HG03108 (cell line): Measurements from ENCODE around the gene IL1RAPL2.

Experiments
- ATAC-seq: cut with Tn5 transposase; IDR thresholded peaks from one replicate; pipeline ENCODE4 v1.9.1; 2021; ENCODE audit warnings: moderate library complexity; ENCODE audit not compliant: unreplicated experiment

The IL1RAPL2 gene

DNA sequence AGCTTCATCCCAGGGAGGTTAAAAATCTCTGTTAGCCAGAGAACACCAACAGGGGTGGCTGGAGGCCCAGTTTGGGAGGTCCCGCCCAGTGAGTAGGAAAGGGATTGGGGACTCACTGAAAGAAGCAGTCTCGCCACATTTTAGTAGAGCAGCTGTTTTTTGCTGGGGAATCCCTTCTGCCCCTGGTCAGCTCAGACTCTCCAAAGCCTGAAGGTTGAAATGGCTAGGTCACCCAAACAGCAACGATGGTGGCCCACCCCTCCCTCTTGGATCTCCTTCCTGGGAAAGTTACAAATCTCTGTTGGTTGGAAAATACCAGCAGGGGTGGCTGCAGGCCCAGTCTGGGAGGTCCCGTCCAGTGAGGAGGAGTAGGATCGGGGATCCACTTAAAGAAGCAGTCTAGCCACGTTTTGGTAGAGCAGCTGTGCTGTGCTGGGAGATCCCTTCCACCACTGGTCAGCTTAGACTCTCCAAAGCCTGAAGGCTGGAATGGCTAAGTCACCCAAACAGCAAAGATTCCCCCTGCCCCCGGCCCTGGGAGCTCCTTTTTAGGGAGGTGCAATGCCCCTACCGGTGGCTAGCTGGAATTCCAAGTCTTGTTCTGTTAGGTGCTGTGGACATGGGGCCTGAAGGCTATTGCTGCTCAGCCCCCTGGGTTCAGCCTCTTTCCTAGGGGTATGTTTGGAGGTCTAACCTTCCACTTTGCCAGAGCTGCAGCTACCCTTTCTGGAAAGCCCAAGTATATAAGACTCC, 694.5 kb downstream of the IL1RAPL2 start:
- no peak for ATAC-seq

DNA sequence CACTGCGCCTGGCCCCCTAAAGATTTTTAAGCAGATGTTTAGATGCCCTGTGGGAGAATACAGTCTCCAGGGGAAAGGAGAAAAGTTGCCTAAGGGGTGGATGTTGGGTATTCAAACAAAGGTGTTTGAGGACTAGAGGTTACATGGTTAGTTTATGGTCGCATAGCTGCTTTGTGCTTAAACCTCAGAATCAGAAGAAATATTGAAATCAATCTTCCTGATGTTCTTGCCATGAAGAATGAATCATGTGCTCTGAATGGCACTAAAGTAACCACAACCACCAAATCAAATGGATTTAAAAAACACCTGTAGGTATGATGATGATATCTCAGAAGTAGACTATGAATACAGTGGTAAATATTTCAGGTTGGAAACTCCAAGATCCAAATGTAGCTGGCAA, 697.2 kb downstream of the IL1RAPL2 start:
- ATAC-seq, result no peak

DNA sequence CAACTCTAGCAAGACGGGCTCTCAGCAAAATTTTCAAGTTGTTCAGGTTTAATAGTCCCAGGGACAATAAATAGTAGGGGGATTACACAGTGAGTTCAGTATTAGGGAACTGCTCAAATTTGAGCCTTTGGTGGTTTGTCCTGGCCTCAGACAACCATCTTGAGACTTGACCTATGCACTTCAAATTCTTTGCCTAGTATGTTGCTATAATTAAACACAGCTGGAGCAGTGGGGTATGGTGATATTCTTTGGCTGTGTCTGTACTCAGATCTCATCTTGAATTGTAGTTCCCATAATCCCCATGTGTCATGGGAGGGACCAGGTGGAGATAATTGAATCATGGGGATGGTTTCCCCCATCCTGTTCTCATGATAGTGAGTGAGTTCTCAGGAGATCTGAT, 697.8 kb downstream of the IL1RAPL2 start:
- ATAC-seq, result no peak

DNA sequence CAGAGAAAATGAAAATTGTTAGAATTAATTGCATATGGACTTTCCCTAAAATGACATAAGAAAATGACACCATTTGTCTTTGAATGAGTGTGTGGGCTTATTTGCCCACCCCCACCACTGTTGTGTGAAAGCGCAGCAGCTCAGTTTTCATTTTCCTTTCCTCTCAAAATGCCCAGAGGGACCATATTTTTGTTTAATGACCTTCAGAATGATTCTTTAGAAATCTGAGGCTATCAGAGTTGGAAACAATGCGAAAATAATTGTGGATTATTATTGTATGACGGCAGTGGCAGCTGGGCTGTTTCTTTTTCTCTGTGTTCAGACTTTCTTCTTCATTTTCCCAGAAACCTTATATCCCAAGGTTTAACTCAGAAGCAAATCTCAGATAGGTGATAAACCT, 699.1 kb downstream of the IL1RAPL2 start:
- no peak for ATAC-seq

DNA sequence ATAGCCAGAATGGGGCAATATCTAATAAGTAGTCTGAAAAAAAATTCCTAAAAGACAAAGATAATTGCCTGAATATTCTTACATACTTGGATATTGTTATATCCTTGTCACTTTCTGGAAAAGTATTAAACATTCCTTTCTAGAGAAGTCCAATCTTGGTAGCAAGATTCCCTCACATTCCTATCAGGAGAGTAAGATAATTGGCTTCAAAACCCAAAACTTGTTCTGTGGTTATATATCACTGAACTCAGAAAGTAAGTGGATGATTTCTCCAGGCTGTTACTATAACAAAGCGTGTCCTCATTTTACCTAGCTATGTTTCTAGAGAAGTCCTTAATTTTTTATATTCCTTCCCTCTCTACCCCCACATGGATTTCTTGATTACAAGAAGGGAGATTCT, 700.5 kb downstream of the IL1RAPL2 start:
- ATAC-seq, result no peak

DNA sequence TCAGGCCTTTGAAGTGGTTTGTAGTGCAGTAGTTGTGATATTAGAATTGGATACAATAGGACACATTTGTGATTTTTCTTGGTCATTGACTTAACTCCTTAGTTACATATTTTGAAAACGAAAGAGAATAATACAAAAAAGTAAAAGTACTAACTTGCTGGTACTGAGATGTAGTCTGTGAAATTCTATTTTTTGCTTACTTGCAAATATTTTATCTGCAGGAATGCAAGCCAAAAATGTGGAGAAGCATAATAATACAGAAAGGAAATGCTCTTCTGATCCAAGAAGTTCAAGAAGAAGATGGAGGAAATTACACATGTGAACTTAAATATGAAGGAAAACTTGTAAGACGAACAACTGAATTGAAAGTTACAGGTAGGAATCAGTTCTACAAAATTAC, 701.2 kb downstream of the IL1RAPL2 start:
- no peak for ATAC-seq

DNA sequence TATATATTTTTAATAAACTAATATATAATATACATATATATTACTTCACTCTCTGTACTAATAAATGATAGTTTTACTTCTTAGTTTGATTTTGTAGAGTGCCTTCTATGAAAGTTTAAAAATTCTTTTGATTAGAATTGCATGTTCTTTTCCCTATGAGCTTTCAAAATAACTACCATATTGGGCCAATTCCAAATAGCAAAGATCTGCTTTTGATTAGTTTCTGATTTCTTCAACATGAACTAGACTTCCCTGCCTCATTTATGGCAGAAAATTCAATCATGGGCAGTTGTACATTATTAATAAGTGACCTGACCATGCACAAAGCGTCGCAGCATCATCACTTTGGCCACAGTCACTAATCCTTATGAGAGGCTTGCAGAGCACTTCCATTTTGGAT, 703.4 kb downstream of the IL1RAPL2 start:
- no peak for ATAC-seq

DNA sequence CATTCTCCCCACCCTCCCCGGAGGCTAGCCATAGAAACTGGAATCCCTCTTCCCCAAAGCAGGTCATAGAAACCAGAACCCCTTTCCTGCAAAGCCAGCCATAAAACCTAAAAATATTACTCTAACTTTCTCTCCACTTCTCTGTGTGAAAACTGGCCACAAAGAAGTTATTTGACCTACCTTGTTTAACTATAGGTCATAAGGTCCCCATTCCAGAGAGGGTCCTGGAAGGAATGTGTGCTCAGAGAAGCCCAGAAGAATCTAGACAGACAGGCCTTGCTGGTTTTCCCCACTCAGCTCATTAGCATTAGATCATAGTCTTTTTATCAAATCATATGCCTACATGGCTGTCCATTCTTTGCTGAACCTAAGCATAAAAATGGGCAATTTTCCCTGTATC, 707.3 kb downstream of the IL1RAPL2 start:
- ATAC-seq, result no peak

DNA sequence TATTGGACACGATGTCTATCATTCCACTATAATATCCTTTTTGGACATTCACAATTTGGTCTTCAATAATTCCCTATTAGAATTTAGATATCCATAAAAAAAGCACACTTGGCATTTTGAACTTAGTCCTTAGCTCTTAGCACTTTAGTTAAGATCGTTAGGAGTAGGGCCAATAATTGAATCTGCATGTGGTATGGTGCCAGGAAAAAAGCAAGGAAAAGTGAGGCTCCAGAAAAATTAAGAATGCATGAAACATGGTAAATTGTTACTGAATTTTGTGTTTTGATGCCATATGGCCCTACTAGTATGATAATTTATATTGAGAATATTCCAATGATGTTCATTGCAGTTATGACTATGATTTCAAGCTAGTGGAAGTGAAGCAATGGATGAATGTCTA, 708.1 kb downstream of the IL1RAPL2 start:
- ATAC-seq, result no peak

DNA sequence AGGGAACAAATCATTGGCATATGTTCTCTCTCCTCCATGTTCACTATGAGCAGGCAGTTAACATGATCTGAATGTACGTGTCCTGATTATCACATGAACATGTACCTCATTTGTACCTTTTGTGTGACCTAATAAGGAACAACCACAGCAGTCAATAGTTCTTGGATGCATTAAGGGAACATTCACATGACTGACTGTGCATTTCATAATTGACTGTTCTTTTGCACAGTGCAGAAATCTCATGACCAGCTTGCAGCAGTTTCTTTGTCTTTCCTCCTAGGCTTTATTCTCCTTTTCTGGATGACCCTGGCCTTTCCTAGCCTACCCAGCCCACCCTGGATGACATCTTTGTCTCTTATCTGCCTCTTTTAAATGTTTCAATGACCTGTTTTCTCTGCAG, 711.1 kb downstream of the IL1RAPL2 start:
- ATAC-seq, result no peak

DNA sequence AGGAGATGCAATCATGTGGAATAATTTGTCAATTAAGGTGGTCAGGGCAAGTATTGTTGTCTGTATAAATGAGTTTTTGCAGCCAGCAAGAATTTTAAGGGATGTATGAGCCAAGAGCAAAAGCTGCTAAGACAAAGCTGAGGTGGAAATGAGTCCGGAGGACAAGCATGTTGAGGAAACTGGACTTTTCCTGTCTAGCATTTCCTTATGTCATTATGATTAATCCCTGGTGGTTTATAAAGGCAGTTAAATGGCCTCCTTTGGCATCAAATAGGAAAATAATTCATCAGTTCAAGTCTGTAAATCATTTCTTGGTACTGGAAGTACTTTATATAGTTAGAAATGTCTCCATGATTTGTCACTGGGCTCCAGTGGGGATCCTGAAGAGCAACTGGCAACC, 716.1 kb downstream of the IL1RAPL2 start:
- no peak for ATAC-seq

DNA sequence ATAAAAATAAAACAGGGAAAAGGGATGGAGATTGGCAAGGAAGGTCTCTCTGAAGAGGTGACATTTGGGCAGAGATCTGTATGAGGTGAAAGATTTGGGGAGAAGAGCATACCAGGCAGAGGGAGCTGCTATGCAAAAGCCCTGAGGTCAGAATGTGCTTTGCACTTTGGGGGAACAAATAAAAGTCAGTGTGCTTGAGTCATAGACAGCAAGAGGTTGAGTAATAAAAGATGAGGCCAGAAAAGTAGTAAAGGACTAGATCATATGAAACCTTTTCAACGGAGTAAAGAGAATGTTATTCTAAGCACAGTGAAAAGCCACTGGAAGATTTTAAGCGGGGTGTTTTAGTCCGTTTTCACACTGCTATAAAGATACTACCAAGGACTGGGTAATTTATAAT, 731.0 kb downstream of the IL1RAPL2 start:
- no peak for ATAC-seq

DNA sequence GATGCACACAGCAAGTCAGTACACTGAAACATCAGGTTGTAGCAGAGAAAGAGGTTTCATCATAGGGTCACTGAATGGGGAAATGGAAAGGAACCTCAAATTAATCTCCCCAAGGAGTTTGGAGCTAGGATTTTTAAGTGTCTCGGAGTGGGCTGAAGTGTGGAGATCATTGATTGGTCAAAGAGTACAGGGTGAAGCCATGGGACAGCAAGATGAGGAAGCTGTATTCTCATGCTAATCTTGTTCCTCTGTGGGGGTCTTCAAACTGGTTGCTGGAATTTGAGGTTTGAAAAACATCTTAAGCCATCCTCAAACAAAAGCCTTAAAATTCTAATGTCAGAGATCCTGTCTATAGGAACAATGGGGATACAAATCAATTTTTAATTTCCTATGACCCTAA, 733.3 kb downstream of the IL1RAPL2 start:
- ATAC-seq, result no peak

DNA sequence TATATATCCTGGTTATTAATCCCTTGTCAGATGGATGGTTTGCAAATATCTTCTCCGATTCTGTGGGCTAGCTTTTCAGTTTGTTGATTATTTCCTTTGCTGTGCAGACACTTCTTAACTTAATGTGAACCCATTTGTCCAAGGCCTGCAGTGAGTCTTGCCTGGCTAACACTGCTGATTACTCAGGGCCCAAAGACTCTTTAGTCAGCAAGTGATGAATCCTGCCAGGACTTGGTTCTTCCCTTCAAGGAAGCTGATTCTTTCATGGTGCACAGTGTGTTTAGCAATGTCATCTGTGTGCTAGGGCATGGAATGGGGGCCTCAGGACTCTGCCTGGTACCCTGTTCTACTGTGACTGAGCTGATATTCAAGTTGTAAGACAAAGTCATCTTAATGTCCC, 736.2 kb downstream of the IL1RAPL2 start:
- no peak for ATAC-seq

DNA sequence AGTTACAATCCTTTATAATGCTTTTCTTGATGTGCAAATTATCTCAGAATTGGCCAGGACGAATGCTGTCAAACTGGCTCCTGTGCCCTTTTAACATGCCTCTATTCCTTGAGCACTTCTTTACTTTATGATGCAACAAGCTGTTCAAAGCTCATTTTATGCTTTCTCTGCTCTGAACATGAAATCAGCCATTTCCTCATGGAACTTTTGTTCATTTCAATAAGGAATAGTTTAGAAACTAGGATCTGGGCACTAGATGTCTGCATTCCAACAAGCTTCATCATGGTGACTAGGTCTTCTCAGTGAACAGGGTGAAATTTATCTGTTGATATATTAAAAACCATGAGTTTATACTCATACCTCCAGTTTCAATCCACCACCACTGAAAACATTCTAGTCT, 741.8 kb downstream of the IL1RAPL2 start:
- no peak for ATAC-seq

DNA sequence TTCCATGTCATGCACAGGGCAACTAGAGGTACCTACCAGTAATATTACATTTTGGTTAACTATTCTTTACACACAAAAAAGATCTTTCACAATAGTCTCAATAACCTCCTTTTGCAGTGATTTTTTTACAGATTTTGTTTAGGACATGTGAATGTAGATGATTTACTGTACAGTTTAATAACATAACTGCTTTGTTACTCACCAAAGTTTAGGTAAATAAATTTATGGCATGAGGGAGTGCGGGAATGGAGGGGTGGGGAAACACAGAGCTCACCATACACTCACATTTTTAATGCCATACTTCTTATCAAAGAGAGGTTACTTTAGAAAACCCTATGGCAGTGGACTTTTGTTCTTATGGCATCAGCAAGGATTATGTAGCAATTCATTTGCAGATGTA, 747.6 kb downstream of the IL1RAPL2 start:
- ATAC-seq, result no peak

DNA sequence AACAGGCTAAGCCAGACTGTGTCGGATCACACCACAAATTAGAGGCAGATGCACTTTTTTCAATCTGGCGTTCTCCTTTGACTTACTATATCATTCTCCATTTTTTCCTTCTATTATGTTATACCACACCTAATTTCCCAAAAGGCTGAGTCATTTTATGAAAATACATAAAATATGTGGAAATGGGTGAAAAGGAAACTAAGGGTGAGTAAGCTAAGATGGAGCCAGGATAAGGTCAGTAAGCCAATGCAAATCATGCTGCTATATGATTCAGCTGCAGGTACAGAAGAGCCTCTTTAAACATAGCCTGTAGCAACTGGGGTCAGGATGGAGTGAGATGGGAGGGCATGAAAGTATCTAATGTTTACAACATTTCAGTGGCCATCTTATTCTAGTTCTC, 748.5 kb downstream of the IL1RAPL2 start:
- ATAC-seq, result no peak

DNA sequence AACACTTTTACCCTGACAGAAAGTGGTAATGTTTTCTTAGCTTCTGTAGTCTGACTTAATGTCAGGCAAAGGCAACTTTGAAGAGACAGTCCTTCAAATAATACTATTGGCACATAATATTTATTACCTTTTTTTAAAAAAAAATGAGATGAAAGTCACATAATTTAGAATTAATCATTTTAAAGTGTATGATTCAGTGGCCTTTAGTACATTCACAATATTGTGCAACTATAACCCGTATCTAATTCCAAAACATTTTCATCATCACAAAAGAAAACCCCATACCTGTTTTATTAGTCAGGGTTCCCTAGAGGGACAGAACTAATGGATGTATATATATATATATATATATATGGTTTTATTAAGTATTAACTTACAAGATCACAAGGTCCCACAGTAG, 749.2 kb downstream of the IL1RAPL2 start:
- ATAC-seq, result no peak

DNA sequence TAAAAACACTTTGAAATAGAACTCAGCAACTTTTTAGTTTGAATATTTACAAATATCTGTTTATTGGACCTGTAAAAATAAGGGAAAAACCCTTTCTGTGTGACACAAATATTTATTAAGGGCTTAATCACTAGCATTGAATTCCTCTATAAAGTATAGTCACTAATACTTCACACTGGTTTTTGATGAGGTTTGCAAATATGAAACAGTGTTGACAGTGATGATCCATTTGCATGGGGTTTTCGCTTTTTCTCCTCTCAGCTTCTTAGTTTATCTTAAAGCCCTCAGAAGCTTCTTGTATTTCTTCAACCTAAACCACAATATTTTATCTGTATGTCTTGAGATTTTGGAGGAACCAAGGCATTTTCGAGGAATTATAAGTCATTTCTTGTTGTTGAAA, 751.1 kb downstream of the IL1RAPL2 start:
- no peak for ATAC-seq

DNA sequence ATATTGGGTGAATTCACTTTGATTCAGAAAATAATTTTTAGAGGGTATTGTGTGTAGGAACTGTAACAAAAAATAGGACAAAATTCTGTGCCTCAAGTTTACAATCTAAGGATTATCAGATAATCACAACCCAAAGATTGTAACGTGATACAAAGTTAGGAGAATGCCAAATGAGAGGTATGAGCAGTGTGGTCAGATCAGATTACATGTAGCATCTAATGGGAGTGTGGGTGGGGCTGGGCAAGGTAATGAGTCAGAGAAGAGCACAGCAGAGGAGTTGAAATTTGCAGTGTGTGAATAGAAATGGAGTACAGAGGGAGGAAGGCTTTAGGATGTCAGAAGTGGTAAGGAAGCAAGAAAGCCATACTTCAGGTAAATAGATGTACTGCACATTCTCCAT, 757.9 kb downstream of the IL1RAPL2 start:
- no peak for ATAC-seq

DNA sequence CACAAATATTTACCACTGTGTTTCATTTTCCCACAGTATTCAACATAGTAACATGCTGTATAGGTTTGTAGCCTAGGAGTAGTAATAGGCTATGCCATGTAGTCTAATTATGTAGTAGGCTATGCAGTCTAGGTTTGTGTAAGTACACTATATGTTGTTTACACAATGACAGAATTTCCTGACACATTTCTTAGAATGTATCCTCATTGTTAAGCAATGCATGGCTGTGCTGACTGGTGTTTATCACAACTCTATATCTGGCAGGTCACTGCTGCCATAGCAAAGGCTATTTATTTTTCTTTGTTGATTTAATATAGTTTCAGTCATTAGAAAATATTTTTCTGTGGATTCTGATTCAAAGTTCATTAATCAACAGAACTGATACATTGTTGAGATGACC, 762.8 kb downstream of the IL1RAPL2 start:
- no peak for ATAC-seq

DNA sequence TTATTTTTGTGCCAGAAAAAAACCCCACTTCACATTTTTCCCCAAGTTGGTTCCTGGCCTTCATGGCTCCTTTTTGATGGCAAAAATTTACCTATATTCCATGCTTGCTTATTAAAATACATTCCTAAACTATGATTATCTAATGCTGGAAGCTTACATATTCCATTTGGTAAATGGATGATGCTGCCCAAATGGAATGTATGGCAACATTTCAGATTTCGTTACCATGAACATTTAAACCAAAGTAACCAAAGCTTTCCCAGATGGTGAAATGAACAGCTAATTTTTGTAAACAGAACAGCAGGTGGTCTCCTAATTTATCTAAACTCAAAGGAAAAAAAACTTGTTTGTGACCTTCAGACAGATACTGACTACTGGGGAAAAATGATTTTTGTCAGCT, 765.2 kb downstream of the IL1RAPL2 start:
- no peak for ATAC-seq

DNA sequence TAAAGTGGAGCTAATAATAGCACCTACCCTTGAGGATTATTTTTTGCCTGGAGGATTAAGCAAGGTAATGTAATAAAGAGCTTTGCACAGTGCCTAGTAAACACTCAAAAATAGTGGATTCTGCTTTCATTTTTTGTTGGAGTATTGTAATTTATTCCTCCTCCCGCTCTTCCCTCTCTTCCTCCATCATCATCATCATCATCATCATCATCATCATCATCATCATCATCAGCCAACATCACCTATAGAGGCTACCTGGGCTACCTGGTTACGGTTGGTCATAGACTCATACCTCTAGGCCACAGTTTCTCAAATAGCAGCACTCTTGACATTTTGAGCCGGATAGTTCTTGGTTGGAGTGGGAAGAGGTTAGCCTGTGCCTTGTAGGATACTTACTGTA, 781.4 kb downstream of the IL1RAPL2 start:
- no peak for ATAC-seq
